HL-60 (cell line): ENCODE measurements around the gene CYB561.
A peak's percentile ranks its signal among the peaks of the same experiment; 100 is the strongest.

Experiments
- DNase-seq, 2 experiments: peaks; one replicate each; pipeline ENCODE4 v3.0.0-alpha.2; 2010 to 2020; ENCODE audit warnings: low read depth in 1 of 2, low spot score in 1 of 2
- H3K27ac ChIP-seq: fragments of 250-450 bp; sonication (Bioruptor Pico); replicated peaks from 2 replicates; pipeline ENCODE4 v1.5.1; 2020; ENCODE audit warnings: mild to moderate bottlenecking, moderate library complexity
- H3K27me3 ChIP-seq: fragments of 250-450 bp; sonication (Bioruptor Pico); 2 replicates; pipeline ENCODE4 v1.5.1; 2021; ENCODE audit warnings: mild to moderate bottlenecking, moderate library complexity; ENCODE audit not compliant: insufficient read depth, poor library complexity, severe bottlenecking
- H3K4me3 ChIP-seq: replicated peaks from 2 replicates; pipeline ENCODE4 v1.5.1; 2011; ENCODE audit warnings: mild to moderate bottlenecking, control low read depth, low read length; ENCODE audit not compliant: insufficient read depth
- GABPA ChIP-seq: IDR thresholded peaks from 2 replicates; pipeline ENCODE4 v1.6.1; 2012; ENCODE audit warnings: low read depth
- POLR2AphosphoS5 ChIP-seq: IDR thresholded peaks from 2 replicates; pipeline ENCODE4 v1.6.1; 2012; ENCODE audit warnings: low read depth
- REST ChIP-seq: IDR thresholded peaks from 2 replicates; pipeline ENCODE4 v1.6.1; 2012; ENCODE audit warnings: low read depth; ENCODE audit not compliant: insufficient replicate concordance
- SPI1 ChIP-seq: IDR thresholded peaks from 2 replicates; pipeline ENCODE4 v1.6.1; 2012; ENCODE audit warnings: low read depth, mild to moderate bottlenecking, borderline replicate concordance
- TF ChIP-seq, protein P1 (sequence below): IDR thresholded peaks from one replicate; pipeline ENCODE4 v1.5.1; 2011; ENCODE audit warnings: low read length, control low read depth, inconsistent platforms; ENCODE audit not compliant: insufficient read depth

The CYB561 gene

DNA sequence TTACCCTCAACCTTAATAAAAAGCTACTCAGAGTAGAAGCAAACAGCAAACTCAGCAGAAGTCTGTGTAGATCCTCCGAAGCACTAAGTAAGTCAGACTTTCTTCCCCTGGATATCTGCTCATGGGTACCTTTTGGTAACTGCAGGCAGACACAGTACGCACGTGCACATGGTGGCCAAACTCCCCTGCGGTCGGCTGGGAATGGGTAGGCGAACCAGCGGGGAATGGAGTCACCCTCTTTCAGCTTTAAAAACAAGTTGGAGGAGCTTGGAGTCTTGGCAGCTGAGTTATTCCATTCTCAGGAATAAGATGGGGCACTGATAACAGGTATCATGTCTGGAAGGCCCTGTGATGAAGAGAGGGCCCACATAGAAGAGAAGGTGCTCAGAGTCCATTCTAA is 16.3 kb downstream of the CYB561 start:
- Histone ChIP-seq H3K27me3 (no peaks in the 10 kb centered on the region), H3K4me3 (no peak overlapping the region), H3K27ac (no peak overlapping the region)
- no peak for TF ChIP-seq SPI1
- DNase-seq = no peak

- Histone ChIP-seq H3K27ac (no peak overlapping the region), H3K27me3 (no peaks in the 10 kb centered on the region), H3K4me3 (no peak overlapping the region)
- TF ChIP-seq SPI1 = peak; percentile 53; the same call in 1 of the 2 replicates
- TF ChIP-seq, protein P1, sequence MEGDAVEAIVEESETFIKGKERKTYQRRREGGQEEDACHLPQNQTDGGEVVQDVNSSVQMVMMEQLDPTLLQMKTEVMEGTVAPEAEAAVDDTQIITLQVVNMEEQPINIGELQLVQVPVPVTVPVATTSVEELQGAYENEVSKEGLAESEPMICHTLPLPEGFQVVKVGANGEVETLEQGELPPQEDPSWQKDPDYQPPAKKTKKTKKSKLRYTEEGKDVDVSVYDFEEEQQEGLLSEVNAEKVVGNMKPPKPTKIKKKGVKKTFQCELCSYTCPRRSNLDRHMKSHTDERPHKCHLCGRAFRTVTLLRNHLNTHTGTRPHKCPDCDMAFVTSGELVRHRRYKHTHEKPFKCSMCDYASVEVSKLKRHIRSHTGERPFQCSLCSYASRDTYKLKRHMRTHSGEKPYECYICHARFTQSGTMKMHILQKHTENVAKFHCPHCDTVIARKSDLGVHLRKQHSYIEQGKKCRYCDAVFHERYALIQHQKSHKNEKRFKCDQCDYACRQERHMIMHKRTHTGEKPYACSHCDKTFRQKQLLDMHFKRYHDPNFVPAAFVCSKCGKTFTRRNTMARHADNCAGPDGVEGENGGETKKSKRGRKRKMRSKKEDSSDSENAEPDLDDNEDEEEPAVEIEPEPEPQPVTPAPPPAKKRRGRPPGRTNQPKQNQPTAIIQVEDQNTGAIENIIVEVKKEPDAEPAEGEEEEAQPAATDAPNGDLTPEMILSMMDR = no peak
- no peak for TF ChIP-seq REST
- DNase-seq = no peak
These were observed 19.2 kb downstream of the CYB561 start for GRCh38 chr17:63426917-63427308.

DNA sequence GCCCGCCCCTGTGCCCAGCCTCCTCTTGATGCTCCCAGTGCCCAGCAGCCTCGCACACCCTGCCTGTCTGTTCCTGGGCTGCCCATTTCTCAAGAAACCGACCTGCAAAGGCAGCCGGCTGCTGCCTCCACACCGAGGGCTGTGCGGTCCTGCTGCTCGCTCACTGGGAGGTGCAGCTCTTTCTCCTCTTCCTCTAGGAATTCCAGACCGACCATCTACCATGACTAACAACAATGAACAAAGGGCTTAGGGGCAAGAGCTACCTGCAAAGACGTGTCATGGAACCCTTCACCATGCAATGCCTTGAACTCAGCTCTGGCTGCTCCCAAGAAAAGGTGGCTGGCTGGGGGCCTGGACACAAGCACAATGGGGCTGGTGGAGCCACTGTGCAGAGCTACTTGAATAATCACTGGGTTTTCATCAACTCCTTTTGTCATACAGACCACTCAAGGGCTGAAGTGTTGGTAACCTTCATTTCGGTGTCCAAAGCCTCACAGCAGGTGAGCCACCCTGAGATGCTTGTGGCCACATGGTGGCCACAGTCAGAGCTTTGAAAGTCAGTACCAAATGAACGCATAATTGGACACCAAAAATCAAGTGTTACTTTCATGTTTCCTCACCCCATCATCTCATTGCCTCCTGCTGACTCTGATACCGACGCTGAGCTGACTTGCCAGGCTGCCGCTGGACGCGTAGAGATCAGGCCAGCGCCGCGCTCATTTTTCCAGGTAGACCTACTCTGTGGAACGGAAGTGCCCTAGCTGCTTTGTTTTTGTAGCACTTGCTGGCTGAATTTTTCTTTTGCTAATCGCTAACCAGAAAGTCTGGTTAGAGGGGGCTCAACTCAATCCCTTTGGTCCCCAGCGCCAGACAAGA is 19.8 kb downstream of the CYB561 start:
- Histone ChIP-seq H3K27ac (no peak overlapping the region), H3K27me3 (no peaks in the 10 kb centered on the region), H3K4me3 (no peak overlapping the region)
- TF ChIP-seq POLR2AphosphoS5 (no peak), GABPA (no peak), SPI1 (no peak), REST (no peak)
- TF ChIP-seq, protein P1 = no peak
- no peak for DNase-seq

GRCh38 chr17:63425483-63425882 is 20.6 kb downstream of the CYB561 start:
- H3K27me3 ChIP-seq = no peaks in the 10 kb centered on the region
- no peak overlapping the region for H3K27ac ChIP-seq
- TF ChIP-seq, protein P1 = peak; percentile 71
- TF ChIP-seq REST (no peak), POLR2AphosphoS5 (no peak)
- peak; percentile 59 to 67 for DNase-seq
- no peak overlapping the region for H3K4me3 ChIP-seq
